ENCODE results near the gene HDAC3.

Gene HDAC3

DNA sequence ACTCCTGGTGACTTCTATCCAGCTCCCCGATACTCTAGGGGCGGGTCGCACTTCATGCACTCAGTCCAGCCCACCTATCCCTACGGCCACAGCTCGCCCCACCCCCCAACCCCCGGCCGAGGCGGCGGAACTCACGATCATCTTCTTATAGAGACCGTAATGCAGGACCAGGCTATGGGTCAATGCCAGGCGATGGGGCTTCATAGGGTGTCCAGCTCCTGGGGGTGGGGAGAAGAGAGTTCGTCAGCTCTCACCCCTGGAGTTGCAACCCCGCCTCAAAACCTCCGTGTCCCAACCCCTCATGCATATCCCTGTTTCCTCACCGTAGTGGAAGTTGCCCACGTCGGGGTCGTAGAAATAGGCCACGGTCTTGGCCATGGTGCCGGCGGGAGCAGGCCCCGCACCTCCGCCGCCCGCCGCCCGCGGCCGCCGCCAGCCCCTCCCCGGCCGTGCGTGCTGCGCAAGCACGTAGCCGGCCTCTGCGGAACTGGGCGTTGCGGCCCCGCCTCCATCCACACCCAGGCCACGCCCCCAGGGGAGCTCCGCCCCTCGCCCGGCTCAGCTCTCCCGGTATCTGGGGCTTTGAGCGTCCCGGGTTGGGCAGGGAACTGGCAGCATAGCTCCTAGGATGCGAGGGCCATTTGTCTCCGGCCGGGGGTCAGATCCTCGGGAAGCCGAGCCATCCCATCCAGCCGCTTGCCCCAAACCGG, at the start of gene HDAC3, which contains the start of gene RELL2:
TSS of gene HDAC3 (minus strand) at position 437 of the 710 bp plus-strand sequence. CDS start at position 378, 59 bp downstream.
TSS of gene RELL2 (plus strand) at position 585 of the 710 bp plus-strand sequence. CDS start 1,229 bp downstream, outside the sequence.
- DNase-seq (ENCODE audit: low read depth, low spot score), result peak; percentile 64

- DNase-seq (ENCODE audit: low read depth, low spot score), result no peak
Observed at GRCh38 chr5:141685591-141685990, 48.9 kb upstream of the HDAC3 start.

DNA sequence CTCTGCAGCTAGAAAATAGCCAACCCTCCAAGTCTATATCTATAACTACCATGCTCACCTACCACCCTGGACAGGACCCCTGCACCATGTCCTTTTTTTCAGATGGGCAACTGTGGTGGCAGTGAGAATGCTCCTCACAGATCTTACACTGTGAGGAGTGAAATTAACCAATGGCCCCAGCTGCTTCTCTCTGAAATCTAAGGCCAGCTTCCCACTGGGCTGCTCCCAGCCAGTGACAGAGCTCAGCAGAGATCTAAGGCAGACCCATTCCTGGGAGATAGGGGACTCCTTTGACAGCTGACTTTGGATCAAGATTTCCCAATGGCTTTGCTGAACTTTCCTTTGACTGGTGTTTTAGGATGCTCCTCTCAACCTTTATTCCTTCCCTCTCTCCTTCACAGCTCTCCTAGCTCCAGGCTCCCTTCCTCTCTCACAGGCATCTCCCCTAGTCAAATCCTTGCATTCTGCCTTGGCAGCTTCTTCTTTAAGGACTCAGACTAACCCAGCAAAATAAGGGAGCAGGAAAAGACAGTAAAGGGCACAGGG, 47.0 kb upstream of the HDAC3 start:
- DNase-seq (ENCODE audit: low read depth, low spot score), result no peak

GRCh38 chr5:141681695-141682641, 45.3 kb upstream of the HDAC3 start, which contains the start of gene ARAP3:
ARAP3 (minus strand) TSS chr5:141682230; CDS start chr5:141680486, 1,744 bp downstream.
- DNase-seq (ENCODE audit: low read depth, low spot score), result no peak

DNA sequence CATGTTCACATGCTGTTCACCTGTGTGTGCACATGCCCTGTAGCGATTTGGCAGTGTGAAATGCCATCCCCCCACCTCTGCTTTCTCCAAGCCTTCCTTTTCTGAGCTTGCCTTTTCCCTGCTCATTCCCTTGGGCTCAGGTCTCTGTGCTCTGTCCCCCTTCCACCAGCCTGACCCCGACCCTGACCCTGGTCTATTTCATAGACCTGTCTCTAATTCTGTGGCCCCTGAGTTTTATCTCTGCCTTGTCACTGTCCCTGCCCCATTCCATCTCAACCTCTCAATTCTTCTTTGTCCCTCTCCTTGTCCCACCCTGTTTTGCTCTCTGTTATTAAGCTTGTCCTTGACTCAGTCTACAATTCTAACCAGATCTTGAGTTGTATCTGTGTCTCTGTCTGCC, 44.6 kb upstream of the HDAC3 start:
- no peak for DNase-seq (ENCODE audit: low read depth, low spot score)

DNA sequence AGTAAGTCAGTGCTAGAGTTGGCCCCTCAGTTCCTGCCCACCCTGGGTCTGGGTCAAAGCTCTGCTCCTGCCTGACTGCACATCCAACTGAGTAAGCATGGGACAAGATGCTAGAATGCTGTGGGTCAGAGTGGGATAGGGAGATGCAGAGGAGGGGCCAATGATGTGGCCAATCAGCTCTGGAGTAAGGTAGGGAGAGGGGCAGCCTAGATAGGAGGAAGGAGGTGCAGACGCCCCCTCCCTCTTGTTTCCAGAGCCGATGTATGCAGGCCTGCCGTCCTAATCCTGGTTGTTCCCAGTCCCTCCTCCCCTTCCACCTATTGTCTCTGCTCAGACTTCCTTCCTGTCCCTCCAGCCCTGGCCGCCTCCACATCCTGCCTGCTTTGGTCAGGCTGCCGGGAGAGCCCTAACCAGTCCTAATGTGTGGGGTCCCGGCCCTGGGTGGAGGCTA, 44.1 kb upstream of the HDAC3 start:
- no peak for DNase-seq (ENCODE audit: low read depth, low spot score)

GRCh38 chr5:141680178-141680577, 43.5 kb upstream of the HDAC3 start:
- no peak for DNase-seq (ENCODE audit: low read depth, low spot score)

DNA sequence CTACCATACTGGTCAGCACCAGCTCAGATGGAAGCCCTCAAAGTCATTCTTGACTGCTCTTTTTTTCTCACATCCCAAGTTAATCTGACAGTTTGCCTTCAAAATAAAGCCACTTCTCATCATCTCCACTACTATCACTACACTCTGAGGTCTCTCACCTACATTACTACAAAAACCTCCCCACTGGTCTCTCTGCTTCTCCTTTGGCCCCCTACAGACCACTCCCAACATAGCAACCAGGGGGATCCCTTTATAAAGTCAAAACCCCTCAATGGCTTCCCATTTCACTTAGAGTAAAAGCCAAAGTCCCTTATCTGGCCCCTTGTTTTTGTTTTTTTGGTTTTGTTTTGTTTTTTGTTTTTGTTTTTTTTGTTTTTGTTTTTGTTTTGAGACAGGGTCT, 40.8 kb upstream of the HDAC3 start:
- DNase-seq (ENCODE audit: low read depth, low spot score), result no peak

GRCh38 chr5:141675672-141676071, 39.0 kb upstream of the HDAC3 start:
- DNase-seq (ENCODE audit: low read depth, low spot score), result no peak

DNA sequence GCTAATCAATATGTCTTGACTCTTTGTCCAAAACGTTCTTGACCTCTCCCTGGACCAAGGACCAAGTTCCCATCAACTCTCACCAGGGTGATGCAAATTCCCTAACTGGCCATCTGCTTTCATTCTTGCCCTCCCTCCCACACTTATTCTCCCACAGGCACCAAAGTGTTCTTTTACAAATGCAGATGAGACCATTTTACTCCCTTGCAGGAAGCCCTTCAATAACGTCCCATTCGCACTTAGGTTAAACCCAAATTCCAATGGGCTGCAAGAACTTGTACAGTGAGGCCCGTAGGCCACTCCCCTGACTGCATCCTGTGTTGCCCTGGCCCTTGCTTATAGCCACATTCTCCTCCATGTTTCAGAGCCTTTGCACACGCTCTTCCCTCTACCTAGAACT, 38.1 kb upstream of the HDAC3 start:
- DNase-seq (ENCODE audit: low read depth, low spot score), result no peak

GRCh38 chr5:141672841-141673813, 36.5 kb upstream of the HDAC3 start:
- no peak for DNase-seq (ENCODE audit: low read depth, low spot score)

GRCh38 chr5:141672071-141672840, 35.6 kb upstream of the HDAC3 start:
- no peak for DNase-seq (ENCODE audit: low read depth, low spot score)

- no peak for DNase-seq (ENCODE audit: low read depth, low spot score)
Observed at GRCh38 chr5:141669520-141669919, 32.9 kb upstream of the HDAC3 start.

DNA sequence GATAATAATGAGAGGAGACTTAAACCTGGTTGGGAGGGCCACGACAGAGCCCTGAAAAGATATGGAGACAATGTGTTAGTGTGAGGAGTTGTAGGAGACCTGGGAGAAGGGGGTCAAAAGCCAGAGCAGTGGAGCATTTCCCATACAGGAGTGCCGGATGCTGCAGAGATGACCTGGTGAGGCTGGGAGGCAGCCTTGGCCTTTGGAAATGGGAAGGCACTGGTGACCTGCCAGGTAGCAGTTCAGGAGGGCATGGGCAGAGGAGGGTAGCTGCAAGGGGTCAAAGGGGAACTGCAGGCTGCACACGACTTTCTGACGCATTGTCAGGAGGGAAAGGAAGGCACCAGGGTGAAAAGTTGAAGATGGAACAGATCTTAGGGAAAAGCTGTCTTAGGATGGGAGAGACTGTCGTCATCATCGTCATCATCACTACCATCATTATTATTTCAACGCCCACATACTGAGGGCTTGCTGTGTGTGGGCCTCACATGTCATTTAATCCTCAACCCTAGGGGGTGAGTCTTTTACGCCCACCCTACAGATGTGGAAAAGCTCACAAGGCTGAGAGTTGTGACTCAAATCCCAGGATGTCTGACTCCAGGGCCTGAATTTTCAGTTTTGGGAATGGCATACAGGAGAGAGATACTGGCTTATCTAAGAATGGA, 32.1 kb upstream of the HDAC3 start:
- DNase-seq (ENCODE audit: low read depth, low spot score), result no peak

- DNase-seq (ENCODE audit: low read depth, low spot score), result no peak
Observed at GRCh38 chr5:141665995-141666940, 29.6 kb upstream of the HDAC3 start.

GRCh38 chr5:141664733-141665461, 28.2 kb upstream of the HDAC3 start:
- DNase-seq (ENCODE audit: low read depth, low spot score), result no peak

DNA sequence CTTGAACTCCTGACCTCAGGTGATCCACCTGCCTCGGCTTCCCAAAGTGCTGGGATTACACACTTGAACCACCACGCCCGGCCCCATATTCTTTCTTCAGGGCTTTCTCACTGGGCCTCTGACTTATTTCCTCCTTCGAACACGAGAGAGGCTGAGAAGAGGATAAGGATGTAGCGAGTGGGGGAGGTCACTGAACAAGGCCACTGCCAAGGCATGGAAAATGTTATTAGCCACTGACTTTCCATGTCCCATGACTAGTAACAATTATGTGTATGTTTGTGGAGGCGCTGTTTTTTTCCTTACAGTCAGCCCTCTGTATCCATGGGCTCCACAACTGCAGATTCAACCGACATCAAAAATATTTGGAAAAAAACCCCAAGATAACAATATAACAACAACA, 26.9 kb upstream of the HDAC3 start:
- no peak for DNase-seq (ENCODE audit: low read depth, low spot score)

GRCh38 chr5:141662028-141662427, 25.4 kb upstream of the HDAC3 start:
- DNase-seq (ENCODE audit: low read depth, low spot score), result no peak

All from brain pericyte (primary cell).